NCI-H146 (cell line): ENCODE measurements around the gene MYH14.

Experiments
- DNase-seq: peaks from one replicate; lab custom pipeline; 2025; lab: John Stamatoyannopoulos, UW

MYH14 gene

DNA sequence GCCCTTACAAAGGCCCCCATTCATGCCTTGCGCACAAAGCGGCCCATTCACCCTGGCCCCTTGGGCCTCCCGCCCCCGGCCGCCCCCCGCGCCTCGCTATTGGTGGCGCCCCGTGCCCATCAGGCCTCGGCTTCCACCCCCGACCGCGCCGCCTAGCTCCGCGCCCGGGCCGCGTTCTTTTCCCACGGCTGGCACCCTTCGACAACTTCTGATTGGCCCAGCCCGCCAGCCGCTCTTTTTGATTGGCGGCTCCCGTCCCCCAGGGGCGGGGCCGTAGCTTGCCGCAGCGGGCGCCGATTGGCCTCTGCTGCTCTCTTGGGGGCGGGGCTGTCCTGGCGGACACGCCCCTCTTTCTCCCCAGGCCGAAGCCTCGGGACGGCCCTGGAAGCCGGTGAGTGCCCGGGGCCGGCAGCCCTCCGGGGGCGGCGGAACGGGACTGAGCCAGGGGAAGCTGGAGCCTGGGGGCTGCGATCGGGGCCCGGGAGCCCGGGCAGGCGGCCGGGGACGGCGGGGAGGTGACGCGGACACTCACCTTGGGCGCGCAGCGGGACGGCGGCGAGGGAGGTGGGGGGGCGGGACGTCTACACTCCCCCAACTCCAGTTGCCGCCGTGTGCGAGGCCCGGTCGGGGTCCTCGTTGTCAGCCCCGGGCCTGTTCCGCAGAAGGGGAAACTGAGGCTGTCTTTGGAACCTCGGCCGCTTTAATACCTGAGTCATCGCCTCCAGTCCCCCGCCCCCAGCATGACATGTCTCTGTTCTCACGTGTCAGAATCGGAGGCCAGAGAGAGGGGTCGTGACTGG, at the start of gene MYH14:
Gene MYH14 (plus strand): TSS at position 342 of the 800 bp plus-strand sequence. CDS start 6,744 bp downstream, outside the sequence.
- peak; percentile 89 for DNase-seq

DNA sequence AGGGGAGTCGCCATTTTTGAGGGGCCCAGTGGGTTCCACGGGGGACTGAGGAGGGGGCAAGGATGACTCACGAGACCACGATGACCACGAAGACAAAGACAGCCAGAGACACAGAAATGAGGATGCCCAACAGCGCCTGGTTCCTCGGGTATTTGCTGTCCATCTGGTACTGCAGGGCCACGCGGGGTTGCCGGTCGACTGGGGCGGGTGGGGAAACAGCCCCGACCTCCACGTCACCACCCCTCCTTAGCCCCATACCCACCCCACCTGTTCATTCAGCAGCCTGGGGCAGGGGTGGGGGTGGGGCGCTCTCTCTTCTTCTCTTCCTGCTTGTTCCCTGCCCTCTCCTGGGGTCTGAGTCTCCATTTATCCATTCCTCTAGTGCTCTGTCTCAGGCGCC, 48.9 kb upstream of the MYH14 start:
- DNase-seq = no peak

DNA sequence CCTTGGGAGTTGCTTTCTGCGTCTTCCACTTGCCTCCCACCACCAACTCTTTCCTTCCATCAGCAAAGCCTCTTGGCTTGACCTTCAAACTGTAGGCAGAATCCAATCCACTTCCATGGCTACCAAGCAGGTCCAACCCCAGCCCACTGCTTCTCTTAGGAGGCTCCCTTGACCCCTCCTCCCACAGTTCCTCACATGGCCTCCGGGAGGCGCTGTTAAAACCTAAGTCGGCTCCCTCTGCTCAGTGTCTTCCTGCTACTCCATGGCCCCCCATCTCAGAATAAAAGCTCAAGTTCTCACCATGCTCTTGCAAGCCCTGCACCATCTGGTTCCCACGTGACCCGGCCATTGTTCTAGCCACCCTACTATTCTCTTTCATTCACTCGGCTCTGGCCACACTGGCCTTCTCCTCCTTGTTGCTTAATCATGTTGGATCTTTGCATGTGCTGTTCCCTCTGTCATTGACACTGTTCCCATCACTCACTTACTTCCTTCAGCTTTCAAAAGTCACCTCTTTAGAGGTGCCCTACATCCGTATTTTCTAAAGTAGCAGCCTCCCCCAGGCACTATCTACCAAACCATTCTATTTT, 47.8 kb upstream of the MYH14 start:
- DNase-seq = no peak

DNA sequence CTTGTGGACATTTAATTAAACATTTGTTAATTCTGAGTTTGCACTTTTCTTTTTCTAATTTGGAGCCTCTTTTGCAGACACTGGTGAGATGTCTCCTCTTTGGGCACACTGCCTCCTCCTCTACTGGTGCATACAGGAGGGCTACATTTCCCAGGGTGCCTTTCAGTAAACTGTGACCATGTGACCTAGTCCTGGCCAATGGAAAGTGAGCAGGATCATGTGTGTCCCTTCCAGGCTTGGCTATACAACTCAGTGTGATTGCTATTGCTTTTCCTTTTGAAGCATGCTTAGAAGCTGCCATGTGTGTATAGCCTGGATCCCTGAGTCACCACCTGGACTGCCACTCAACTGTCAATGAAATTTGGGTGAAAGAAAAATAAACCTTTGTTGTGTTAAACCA, 44.8 kb upstream of the MYH14 start:
- DNase-seq = no peak

DNA sequence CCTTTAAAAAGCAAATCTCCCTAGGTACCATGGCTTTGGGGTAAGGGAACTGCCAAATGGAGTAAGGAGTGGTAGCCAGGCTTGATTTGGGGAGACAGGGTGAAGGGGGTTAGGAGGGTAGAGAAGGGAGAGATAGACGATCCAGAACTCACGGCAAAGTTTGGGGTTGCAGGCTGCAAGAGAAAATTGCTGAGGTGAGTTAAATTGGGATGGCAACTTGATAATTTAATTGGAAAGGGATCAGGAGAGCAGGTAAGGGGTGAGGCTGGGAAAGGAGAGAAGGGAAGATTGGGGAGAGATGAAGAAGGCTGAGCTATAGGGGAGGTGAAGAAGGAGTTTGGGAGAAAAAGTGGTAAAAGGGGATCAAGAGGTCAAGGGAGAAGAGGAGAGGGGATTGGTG, 44.3 kb upstream of the MYH14 start:
- no peak for DNase-seq

DNA sequence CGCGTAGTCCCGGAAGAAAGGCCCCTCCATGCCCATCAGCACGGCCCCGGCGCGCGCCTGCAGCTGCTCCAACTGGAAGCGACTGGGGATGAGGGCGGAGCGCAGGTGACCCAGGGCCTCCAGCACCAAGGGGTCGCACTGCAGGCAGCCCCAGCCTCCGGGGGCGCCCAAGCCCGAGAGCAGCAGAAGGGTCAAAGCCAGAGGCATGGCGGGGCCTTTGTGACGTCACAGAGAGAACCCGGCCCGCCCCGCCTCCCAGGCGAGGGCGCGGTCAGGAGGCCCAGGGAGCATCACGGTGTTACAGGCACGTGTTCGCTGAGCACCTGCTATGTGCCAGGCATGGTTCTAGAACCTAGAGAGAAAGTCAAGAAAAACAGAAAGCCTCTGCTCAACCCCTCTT, 40.4 kb upstream of the MYH14 start, which contains the start of gene IZUMO2:
Gene IZUMO2 (minus strand): TSS at position 294 of the 400 bp plus-strand sequence. CDS start 87 bp downstream, at position 207.
- DNase-seq = peak; percentile 25

DNA sequence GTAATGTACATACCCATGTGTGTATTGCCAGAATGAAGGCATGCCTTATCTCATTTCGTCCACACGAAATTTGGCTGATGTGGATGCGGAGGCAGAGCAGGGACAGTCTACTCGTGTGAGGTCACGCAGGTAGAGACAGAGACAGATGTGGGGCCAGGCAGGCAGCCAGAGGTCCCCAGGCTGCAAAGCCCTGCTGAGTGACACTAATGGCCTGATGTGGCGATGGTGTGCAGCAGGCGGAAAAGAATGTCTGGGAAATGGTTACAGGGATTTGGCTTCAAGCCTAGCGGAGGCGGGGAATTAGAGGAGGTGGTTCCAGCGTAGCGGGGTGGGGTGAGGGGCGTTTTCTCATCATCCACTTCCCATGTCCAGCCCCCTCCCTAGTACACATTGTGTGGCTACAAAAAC, 36.1 kb upstream of the MYH14 start:
- peak; percentile 14 for DNase-seq

DNA sequence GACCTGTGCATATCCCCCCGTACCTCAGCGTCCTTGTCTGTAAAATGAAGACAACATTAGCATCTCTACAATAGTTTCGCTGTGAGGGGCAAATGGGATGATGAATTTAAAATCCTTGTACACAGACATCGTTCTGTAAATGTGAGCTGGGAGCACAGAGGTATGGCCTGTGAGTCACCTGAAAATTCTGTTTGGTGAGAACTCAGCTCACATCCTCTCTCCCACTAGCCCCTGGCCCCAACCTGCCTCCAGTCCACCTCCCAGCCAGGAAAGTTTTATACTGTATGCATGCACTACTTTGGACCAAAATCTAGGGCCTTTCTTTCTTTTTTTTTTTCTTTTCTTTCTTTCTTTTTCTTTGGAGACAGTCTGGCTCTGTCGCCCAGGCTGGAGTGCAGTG, 31.7 kb upstream of the MYH14 start:
- no peak for DNase-seq

DNA sequence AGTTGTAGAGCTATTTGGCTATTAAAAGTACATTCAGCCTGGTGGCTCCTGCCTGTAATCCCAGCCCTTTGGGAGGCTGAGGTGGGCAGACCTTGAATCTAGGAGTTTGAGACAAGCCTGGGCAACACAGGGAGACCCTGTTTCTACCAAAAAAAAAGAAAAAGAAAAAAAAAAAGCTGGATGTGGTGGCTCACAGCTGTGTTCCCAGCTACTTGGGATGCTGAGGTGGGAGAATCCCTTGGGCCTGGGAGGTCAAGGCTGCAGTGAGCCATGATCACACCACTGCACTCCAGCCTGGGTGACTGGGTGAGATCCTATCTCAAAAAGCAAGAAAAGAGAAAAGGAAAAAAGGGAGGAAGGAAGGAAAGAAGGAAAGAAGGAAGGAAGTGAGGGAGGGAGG, 30.7 kb upstream of the MYH14 start:
- no peak for DNase-seq

DNA sequence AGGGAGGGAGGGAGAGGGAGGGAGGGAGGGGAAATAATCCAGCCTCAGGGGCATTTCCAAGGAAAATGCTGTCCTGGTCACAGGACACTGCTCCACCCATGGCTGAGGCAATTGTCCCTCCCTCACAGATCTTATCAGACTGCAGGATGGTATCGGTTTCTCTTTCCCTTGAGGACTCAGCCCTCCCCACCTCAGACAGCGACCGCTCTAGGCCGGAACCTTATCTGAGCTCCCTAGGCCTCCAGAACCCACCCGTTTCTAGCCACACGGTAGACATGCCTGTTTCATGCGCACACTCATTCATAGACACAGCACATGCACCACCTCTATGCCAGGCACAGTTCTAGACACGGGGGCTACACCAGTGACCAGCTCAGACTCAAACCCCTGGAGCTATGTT, 30.3 kb upstream of the MYH14 start:
- DNase-seq = no peak

DNA sequence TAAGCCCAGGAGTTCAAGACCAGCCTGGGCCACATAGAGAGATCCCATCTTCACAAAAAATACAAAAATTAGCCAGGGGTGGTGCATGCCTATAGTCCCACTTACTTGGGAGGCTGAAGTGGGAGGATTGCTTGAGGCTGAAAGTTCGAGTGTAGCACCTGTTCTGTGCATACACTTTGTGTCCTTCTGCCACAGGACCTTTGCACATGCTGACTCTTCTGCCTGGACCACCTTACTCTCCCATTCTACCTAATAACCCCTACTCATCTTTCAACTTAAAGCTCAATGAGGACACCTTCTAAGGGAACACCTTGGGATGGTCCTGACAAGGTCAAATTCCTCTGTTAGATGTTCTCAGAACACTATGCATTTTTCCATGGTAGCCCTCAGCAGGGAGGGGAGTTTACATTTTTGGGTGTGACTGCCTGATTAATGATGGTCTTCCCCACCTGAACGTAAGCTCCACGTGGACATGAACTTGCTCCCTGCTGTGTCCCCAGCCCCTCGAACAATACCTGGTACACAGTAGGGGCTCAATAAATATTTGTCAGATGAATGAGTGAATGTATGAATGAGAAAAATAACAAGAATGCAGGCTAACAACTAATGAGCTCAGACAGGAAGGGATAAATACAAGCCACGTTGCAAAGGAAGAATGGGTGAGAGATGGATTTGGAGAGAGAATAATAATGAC, 29.2 kb upstream of the MYH14 start:
- DNase-seq = peak; percentile 48

DNA sequence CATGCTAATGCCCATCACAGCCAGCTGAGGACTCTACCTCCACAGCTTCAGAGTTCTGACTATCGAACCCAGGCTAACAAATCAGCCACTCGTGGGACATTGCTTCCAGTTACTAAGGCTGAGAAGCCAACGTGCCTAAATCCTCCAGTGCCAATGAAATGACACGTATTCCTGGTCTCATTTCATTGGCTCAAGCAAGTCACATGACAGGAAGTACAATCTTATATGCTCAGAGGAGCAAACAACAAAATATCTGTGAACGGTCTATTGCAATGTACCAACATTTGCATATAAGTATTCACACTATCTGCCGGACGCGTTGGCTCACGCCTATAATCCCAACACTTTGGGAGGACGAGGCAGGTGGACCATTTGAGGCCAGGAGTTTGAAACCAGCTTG, 27.5 kb upstream of the MYH14 start:
- no peak for DNase-seq

DNA sequence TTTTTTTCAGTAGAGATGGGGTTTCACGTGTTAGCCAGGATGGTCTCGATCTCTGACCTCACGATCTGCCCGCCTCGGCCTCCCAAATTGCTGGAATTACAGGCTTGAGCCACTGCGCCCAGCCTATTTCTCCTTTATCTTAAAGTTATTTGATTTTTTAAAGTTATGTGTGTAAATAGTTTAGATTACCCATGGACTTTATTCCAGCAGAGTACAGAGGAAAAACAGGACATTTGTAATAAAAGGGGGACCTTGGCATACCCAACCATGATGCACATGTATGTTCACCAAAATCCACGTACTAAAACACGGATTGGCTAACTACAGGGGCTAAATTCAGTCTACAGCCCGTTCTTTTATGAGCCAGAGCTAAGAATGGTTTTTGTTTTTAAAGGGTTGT, 26.6 kb upstream of the MYH14 start:
- no peak for DNase-seq

DNA sequence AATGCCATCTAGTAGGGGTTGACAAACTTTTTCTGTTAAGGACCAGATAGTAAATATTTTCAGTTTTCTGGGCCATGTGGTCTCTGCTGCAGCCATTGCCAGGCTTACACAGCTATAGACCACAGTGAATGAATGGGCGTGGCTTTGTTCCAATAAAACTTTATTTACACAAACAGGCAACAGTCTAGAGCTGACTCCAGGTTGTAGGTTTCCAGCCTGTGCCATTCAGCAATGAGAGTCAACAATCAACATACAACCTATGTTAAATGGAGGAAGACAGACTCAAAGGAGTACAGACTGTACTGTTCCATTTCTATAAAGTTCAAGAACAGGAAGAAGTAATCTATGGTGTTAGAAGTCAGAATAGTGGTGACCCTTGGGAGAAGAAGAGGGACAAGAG, 25.1 kb upstream of the MYH14 start:
- DNase-seq = no peak

DNA sequence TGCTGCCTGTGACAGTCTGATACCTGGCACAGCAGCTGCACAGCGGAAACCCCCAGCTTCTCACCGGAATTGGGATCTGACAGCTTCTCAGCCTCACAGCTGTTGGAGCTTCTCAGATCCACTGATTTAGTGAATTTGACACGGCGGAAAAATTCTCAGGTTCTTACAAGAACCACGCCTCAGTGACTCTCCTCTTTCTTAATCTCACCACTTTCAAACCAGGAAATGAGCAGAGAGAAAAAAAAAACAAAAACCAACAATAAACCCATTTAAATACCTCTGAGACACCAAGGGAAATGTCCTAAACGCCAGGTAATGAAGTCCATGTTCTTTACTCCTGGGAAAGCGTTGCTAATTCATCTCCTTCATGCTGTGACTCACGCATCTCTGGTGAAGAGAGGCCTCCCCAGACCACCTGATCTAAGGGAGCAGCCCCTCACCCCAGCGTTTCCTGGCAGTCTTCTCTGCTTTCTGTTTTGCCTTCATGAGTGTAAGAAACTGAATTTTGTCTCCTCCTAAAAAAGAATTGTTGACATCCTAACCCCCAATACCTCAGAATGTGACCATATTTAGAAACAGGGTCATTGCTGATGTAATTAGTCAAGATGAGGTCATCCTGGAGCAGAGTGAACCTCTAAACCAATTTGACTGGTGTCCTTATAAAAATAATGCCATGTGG, 24.4 kb upstream of the MYH14 start:
- no peak for DNase-seq

DNA sequence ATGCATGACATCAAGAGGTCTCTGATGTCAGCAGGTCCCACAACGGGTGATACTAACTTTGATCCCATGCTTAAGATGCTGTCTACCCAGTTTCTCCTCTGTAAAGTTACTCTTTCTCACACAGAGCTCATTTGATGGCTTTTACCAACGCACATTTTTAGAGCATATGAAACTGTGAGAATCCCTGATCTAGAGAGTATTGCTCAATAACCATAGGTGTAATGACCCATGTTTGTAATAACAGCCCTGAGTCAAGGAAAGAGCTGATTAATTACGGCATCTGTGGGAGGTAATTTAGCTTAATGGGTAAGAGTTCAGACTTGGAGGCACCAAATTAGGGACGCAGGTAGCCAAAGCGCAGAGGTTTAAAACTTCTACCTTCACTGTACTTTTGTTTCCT, 22.3 kb upstream of the MYH14 start:
- DNase-seq = no peak

DNA sequence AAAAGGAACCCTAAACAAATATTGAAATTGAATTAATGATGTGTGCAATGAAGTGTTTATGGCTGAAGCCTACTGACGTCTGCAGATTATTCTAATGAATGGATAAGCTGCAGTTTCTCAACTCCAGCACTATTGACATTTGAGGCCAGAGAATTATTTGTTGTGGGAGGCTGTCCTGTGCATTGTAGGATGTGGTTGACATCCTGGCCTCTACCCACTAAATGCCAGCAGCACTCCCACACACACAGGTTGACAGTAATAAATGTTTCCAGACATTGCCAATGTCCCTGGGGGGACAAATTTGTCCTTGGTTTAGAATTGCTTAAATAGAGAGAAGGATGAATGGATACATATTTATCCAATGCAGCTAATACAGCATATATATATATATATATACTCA, 19.2 kb upstream of the MYH14 start:
- DNase-seq = no peak

DNA sequence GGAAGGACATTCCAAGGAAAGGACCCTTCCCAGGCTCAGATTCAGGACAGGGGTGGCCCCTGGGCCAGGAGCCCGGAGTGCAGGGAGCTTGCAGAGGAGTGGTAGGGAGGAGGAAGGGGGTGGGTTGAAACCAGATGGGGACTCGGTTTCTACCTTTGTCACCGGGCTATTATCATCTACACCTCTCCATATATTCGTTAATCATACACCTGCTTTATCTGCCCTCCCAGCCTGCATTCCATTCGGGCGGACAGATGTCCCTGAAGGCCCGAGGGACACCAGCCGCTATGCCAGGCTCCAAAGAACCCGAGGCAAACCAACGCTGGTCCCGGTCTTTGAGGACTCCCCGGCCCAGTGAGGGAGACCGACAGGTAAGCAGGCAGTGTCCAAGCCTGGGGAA, 15.5 kb upstream of the MYH14 start:
- no peak for DNase-seq

DNA sequence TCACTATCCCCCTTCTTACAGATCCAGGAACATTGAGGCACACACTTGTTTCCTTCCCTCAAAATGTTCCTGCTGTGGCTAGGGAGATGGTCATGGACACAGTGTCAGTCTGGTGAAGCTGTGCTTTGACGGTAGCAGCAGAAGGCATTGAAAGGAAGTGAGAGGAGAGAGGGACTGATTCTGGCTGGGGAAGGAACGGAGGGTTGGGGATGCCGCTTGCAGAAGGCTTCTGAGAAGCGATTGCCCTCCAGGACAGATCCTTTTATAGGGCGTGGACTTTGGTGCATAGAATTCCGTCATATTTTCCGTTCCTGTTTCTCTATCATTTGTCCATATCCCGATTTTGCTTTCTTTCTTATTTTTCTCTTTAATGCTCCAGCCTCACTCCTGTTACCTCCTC, 14.1 kb upstream of the MYH14 start:
- no peak for DNase-seq

DNA sequence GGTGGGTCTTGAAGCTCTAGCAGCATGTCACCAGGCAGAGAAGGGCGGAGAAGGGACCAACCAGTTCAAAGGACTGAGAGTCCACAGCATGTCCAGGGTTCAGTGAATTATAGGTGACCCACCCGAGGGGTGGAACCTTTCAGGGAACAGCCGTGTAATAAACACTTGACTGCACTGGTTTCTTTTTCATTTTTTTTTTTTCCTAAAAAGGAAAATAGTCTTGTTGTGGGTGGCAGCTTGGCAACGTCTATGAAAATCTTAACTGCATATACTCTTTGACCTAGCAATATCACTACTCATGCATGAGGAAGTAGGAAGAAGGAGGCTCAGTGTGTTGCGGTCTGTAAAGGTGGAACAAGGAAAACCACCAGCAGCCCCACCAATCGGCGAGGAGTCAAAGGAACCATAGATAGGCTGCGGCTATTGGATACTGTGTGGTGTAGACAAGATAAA, 13.0 kb upstream of the MYH14 start:
- no peak for DNase-seq

DNA sequence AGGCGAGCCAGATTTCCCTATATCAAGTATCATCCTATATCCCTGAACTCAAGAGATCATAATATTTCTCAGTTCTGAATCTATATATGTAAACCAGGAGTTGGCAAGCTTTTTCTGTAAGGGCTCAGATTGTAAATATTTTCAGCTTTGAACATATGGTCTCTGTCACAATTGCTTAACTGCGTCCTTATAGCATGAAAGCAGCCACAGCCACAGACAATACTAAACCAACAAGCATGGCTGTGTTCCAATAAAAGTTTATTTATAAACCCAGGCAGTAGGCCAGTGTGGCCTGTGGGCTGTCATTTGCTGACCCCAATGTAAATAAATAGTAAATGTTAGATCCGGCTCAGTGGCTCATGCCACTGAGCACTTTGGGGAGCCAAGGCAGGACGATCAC, 12.2 kb upstream of the MYH14 start:
- no peak for DNase-seq

DNA sequence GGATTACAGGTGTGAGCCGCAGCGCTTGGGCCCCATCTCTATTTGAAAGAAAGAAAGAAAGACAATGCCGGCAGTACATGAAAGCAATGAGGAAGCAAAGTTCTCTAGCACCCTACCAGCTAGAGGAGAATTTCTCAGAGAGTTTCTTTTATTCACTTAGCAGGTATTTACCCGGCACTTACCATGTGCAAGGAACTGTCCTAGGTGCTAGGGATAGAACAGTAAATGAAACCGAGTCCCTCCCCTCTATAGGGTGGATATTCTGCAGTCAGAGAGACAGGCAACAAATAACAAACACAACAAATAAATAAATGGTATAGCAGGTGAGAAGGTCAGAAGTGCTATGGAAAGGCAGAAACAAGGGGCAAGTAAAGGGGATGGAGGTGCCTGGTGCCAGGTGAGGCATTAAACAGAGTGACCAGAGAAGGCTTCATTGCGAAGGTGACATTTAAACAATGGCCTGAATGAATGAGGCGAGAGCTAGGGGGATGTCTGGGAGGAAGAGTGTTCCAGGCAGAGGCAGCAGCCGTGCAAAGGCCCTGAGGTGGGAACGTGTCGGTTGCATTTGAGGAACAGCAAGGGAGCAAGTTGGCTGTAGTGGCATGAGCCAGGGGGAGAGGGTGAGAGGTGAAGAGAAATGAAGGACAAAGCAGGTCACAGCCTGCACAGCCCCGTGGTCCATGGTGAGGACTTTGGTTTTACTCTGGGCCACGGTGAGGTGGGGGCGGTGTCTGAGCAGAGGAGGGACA, 10.8 kb upstream of the MYH14 start:
- no peak for DNase-seq
